ENCODE data around the gene ZBTB40.

The ZBTB40 gene, protein sequence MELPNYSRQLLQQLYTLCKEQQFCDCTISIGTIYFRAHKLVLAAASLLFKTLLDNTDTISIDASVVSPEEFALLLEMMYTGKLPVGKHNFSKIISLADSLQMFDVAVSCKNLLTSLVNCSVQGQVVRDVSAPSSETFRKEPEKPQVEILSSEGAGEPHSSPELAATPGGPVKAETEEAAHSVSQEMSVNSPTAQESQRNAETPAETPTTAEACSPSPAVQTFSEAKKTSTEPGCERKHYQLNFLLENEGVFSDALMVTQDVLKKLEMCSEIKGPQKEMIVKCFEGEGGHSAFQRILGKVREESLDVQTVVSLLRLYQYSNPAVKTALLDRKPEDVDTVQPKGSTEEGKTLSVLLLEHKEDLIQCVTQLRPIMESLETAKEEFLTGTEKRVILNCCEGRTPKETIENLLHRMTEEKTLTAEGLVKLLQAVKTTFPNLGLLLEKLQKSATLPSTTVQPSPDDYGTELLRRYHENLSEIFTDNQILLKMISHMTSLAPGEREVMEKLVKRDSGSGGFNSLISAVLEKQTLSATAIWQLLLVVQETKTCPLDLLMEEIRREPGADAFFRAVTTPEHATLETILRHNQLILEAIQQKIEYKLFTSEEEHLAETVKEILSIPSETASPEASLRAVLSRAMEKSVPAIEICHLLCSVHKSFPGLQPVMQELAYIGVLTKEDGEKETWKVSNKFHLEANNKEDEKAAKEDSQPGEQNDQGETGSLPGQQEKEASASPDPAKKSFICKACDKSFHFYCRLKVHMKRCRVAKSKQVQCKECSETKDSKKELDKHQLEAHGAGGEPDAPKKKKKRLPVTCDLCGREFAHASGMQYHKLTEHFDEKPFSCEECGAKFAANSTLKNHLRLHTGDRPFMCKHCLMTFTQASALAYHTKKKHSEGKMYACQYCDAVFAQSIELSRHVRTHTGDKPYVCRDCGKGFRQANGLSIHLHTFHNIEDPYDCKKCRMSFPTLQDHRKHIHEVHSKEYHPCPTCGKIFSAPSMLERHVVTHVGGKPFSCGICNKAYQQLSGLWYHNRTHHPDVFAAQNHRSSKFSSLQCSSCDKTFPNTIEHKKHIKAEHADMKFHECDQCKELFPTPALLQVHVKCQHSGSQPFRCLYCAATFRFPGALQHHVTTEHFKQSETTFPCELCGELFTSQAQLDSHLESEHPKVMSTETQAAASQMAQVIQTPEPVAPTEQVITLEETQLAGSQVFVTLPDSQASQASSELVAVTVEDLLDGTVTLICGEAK

DNA sequence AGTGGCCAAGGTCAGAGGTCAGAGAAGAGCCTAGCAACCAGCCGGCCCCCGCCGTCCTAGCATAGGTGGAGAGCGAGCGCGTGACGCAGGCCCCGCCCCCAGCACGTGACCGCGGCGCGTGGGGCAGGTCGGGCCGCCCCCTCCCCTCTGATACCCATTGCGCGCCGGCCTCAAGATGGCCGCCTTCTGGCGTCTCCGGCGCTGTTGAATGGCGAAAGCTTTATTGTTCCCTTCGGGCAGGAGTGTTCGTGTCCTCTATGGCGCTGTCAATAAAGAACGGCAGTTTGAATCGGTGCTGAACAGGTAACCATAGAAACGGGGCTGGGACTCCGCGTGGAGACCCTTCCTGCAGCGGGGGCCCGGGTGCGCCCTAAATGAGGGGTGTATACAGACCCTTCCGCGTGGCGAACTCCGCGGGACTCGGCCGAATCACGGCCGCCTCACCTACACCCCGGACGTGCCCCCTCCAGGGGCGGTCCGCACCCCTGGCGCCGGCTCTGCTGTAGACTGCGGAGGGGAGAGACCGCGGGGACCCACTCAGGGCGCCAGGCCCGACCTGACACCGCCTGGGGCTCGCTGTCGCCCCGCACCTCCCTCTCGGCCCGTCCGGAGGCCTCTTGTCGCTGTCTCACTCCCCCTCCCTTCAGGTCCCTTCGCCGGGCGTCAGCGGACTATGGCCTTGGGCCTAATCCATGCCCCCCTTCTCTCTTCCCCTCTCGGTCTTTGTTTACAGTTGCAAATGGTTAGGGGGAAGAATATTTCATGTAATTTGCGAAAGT is at the start of gene ZBTB40:
TSS of gene ZBTB40 (plus strand) at position 150 of the 779 bp plus-strand sequence. CDS start 38,098 bp downstream, outside the sequence.
- peak; percentile 88 to 91 for DNase-seq

DNA sequence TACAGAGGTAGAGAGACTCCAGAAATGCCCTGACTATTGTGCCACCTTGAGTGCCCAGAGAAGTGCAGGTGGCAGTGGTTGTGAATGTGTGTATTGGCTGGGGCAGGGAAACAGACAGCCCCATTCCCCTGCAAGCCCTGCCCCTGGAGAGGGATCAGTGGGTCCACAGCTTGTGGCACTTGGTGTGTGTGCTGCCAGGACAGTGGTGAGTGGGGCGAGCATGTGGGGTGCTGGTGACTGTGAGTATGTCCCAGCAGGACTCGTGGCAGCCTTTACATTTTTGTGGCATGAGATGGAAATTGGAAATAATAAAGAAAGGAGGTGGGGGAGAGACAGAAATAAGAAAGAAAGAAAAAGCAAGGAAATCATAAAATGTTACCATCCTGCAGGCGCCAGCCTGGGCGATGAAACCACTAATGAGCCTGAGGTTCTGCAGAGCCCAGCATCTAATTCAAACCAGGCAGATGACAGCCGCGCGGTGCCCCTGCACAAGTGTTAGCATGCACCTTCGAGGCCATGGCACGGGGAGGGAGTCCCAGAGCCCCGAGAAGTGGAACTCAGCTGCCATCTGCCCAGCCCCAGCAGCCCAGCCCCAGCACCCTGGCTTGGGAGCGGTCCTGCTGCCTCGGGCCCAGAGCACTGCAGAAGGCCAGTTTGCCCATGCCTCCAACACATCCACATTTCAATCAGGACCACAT is 49.1 kb upstream of the ZBTB40 start:
- no peak for DNase-seq

DNA sequence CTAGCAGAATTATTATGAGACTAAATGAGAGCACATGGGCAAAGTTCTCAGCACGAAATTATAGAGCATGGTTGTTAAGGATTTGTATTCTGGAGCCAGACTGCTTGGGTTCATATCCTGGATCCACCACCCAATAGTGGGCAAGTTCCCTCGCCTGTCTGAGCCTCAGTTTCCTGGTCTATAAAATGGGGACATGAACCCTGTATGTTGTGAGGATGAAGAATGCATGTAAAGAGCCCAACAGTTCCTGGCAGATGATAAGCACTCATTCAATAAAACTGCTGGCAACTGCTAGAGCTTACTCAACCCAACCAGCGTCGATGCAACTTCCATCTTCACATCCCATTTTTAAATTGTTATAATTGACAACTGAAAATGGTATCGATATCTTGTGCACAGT is 47.2 kb upstream of the ZBTB40 start:
- no peak for DNase-seq

DNA sequence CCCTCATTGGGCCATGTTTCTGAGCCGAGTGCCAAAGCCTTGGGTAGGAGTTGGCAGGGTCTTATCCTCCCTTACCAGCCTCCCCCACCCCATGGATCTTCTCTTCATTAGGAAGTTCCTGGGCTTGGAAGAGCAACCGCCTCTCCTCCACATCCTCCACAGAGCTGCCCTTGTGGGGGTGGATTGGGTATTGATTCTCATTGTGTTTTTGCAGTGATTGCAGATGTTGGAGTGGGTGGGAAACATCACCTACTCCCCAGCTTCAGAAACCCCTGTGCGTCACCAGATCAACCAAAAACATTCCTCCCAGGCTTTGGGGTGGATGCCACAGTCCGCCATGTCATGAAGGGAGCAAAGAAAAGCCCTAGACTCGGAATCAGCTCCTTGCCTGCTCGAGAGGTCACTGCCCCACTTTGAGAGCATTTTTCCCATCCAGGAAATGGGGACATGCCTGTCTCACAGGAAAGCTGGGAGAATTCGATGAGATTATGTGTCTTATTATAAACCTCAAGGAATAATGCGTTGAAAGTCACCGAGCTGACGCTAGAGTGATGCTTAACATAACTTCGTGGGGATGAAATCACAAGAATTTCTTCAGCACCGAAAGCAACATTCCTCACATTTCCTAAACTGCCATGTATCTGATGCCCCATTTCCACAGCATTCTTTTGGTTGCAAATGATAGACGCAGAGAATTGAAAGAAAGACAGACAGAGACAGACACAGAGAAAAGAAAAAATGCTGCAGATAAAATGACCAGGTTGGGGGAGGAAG is 44.7 kb upstream of the ZBTB40 start:
- DNase-seq: no peak

DNA sequence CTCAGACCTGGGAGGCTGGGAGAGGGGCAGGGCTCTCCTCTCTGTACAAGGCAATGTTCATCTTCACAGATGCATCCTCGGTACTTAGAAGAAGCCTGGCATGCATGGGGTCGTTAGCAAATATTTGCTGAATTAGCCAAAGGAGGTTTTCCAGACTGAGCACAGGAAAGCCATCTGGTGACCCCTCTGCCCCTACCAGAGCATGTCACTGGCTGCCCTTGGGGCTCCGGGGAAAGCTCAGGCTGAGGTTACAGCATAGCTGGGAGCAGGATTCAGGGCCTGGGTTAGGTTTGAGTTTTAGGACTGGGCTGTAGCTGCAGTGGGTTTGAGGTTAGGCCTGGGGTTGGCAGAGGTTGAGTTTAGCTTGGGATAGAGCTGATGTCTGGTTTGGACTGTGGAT is 43.4 kb upstream of the ZBTB40 start:
- no peak for DNase-seq

DNA sequence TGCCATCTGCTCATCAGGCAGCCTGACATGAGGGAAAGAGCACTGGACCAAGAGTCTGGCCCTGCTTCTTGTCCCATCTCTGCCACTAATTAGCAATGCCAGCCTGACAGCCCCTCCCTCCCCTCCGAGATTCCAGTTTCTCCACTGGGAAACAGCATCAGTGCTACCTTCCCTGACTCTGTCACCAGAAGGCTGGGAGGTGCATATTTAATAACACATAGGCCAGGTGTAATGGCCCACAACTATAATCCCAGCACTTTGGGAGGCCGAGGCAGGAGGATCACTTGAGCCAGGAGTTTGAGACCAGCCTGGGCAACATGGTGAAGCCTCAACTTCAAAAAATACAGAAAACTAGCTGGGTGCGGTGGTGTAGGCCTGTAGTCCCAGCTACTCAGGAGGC is 41.2 kb upstream of the ZBTB40 start:
- no peak for DNase-seq

DNA sequence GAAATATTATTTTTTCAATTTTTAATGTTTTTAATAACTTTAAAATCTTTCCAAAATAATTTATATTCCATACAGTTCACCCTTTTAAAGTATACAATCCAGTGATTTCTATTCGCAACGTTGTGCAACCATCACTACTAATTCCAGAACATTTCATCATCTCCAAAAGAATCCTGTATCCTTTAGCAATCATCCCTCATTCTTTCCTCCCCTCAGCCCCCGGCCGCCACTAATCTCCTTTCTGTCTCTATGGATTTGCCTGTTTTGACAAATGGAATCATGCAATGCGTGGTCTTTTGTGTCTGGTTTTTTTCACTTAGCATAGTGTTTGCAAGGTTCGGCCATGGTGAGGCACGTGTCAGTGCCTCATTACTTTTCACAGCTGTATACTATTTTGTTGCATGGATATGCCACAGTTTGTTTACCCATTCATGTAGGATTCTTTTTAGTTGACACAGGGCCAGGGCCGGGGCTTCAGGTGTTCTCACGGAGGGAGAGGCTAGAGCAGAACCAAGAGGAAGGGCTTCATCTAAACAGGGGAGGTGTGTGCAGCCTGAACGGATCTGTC is 40.6 kb upstream of the ZBTB40 start:
- DNase-seq: no peak

DNA sequence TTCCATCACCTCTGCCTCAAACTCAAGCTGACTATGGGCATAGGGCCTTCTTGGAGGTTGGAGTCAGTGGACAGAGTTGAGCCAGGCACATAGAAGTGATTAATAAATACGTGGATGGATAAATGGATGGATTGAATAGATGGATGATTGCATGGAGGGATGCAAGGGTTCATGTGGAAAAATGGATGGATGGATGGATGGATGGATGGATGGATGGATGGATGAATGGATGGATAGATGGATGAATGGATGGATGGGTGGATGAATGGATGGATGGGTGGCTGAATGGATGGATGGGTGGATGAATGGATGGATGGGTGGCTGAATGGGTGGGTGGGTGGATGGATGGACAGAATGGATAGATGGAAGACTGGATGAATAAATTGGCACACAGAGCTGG is 40.1 kb upstream of the ZBTB40 start:
- no peak for DNase-seq

DNA sequence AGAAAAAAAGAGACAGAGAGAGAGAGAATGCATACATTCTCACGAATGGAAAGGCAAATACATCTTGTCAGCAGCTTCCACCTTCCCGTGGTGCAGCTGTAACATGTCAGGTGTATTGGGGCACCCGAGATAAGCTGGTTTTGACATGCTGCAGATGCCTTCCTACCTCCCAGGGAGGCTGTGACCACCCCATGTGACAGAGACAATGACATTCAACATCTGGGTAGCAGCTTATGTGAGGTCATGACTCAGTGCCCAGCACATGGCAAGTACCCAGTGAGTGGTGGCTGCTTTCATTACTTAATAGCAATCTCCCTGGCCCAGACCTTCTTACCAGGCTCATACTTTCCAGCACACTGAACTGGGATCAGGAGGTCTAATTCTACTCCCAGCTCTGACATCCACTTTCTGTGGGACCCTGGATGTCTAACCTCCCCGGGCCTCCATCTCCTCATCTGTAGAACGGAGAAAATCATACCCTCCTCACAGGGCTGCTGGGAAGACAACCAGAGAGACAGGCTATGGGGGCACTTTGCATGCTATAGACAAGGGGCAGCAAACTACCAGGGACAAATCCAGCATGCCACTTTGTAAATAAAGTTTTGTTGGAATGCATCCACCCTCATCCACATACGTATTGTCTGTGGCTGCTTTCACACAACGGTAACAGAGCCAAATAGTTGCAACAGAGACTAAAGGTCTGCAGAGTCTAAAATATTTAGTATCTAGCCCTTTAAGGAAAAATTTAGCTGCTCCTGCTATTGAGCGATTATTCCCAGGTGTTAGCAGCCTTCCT is 38.5 kb upstream of the ZBTB40 start:
- DNase-seq: no peak

DNA sequence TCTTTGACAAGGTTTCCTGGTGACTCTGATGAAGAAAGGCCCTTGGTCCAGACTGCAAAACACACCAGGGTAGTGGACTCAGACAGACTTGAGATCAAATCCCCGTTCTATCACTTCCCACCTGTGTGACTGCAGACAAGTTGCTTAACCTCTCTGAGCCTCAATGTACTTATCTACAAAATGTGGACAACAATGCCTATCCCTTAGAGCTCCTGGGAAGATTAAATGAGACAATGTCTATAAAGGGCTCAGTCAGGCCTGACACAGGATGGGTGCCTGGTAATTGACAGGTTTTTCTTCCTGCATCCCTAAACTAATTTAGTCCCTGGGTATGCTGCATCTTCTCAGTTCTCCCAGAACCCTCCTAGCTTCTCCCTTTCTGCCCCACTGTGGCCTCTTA is 37.9 kb upstream of the ZBTB40 start:
- DNase-seq: no peak

DNA sequence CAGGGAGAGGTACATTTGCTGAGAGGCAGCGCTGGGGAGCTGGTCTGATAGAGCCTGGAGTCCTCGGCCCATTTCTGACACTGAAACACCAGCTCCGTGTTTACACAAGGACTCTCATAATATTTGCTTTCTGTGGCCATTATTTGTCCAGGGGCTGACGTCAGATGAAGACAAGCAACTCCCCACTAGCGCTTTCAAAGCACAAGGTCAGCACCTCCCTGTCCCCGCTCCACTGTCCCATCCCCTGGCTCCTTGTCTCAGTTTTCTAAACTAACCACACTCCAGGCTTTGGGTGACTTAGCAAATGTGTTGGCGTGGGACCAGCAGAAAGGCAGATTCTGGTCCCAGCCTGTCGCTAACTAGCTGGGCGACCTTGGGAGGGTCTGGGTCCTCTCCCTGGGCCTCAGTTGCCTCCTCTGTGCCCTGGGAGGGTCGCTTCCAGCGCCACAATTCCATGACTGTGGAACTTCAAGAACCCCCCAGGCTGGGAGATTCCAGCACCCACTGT is 37.4 kb upstream of the ZBTB40 start:
- DNase-seq: no peak

DNA sequence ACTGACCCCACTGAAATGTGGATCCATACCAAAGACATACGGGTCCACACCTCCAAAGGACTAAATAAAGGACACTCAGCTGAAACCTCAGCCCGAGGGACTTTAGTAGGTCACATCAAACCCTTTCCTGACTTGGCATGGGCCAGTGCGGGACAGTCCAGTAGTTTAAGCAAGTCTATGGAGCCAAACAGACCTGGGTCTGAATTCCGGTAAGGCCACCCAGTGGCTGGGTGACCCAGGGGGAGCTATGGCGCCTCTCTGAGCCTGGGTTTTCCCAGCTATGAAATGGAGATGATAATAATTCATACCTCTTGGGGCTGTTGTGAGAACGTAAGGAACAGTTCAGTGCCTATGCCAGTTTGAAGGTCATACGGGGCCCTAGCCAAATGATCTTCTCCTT is 36.2 kb upstream of the ZBTB40 start:
- DNase-seq: no peak

DNA sequence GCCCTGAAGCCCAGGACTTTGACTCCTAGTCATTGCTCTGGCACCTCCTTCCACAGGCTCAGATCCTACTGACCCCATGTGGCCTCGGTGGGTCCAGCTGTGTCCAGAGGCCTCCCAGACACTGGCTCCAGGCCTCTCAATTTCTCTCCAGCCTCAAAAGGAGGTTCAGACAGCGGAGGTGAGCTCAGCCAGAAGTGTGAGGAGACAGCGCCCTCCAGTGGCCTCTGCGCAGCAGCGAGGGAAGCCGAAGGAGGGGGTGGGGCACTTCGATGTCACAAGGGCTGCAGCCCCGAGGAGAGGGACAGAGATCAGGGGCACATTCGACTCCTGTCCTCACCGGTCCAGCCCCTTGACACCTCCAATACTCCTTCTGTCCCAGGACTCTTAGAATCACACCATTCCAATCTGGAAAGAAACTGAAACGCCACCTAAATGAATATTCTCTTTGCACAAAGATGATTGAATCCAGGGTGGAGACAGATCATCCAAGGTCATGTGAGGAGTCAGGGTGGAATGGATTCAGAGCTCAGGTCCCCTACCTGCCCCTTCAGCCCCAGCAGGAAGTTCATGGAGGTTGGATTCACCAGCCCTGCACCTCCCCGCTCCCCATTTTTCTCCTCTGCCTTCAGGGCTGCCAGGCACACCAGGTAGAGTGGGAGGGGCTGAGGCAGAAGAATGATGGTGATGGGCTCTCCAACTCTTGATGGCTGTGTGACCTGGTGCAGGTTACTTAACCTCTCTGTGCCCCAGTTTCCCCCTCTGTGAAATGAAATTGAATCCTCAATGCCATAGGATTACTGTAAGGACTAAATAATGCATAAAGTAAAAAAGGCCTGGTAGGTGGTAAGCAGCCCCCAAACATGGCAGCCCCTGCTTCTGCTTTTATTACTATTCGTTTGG is 34.8 kb upstream of the ZBTB40 start:
- peak; percentile 62 to 66 for DNase-seq

DNA sequence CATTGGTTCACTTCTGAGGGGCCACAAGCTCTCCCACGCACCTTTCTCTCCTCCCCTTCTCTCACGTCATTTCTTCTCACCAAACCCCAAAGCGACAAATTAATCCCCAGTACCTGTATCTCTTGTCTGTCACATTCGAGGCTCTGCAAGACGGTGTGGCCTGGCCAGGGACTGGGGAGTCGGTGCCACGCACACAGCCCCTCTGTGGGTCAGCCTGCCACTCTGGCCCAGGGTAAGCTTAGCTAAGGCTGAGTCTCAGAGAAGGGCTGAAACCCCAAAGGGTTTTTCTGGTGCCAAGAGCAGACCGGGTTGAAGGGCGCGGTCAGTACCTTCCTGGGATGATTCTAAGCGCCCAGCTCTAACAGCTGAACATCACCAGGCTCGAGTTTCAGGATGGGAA is 34.2 kb upstream of the ZBTB40 start:
- no peak for DNase-seq

DNA sequence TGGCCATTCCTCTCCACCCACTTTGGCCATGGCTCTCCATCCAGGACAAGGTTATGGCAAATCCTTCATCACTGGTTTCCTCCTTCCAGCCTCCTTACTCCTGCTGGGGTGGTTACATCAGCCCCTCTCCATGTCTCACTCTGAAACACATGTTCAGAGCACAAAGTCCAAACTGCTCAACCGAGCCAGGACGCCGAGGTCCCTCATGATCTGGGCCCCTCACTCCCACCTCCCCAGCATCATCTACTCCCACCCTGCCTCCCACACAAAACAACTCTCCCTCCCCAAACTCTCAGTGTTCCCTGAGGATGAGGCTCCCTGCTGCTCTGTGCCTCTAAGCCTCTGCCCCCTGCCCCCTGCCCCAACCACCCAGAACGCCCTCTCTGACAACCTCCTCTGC is 33.3 kb upstream of the ZBTB40 start:
- DNase-seq: no peak

DNA sequence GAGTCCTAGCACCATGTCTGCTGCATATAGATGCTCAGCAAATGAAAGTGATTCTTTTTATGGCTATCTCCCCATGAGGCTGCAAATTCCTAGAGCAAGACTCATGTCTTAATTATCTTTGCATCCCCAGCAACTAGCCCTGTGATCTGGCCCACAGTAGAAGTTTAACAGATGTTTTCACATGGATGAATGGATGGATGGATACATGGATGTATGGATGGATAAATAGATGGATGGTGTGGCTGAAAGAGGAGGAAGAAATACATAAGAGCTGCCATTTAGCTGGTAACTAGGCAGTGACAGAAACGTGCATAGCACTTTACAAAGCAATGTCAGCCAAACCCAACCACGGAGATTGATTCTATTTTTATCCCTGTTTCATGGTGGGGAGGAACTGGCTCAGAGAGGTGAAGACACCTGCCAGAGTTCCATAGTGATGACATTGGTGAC is 32.7 kb upstream of the ZBTB40 start:
- DNase-seq: no peak

DNA sequence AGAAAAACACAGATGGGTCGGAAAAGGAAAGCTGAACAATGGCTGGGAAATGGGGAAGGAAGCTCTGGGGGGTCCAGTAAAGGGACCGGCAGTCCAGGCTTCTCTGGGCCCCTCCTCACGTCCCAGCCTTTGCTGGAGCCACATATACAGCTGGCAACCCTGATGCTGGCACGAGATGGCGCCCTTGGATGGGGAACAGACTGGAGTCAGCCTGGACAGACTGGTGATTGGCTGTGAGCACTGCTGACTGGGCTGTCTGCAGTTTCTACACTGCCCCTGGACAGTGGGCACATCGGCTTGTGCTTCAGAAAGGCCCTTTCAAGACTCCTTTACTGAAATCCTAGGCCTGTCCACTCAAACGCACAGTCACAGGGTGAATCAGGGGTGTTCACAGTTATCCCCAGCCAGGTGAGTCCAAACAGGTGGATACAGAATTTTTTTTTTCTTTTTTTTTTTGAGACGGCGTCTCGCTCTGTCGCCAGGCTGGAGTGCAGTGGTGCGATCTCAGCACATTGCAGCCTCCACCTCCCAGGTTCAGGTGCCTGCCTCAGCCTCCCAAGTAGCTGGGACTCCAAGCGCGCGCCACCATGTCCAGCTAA is 31.1 kb upstream of the ZBTB40 start:
- DNase-seq: peak; percentile 36 to 40

DNA sequence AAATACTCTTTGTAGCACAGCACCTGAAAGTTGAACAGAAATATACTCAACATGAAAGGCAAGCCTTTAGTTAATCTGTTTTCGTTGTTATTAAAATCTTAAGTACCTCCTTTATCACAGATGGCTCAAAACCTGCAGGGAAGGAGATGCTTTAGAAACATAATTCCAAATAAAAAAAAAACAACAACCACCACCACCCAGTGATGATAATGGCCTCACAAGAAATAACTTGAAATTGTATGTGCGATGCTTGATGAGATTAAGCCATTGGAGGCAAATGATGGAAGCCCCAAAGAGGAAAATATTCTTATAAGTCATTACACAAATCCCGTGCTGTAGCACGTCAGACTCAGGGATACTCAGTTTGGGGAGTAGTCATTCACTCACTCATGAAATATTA is 24.9 kb upstream of the ZBTB40 start:
- no peak for DNase-seq

Data from activated CD4-positive, alpha-beta T cell treated with anti-CD3 and anti-CD28 coated beads, Interleukin-2, amount 50 U/mL, for 4 hours (primary cell).